Mesendoderm (in vitro differentiated cells): ENCODE data around the gene PTPN6.

Experiments used
- DNase-seq: peaks from one replicate; pipeline ENCODE4 v3.0.0; 2013
- H2AK5ac ChIP-seq: 2 replicates; pipeline ENCODE4 v1.6.1; 2013; ENCODE audit warnings: low read length, inconsistent platforms
- H2BK120ac ChIP-seq: 2 replicates; pipeline ENCODE4 v1.6.1; 2013; ENCODE audit warnings: low read depth, mild to moderate bottlenecking, low read length, moderate library complexity, mixed read lengths
- H2BK15ac ChIP-seq: replicated peaks from 2 replicates; pipeline ENCODE4 v1.6.1; 2013; ENCODE audit warnings: low read depth, mild to moderate bottlenecking, moderate library complexity
- H2BK5ac ChIP-seq: 2 replicates; pipeline ENCODE4 v1.6.1; 2013; ENCODE audit warnings: low read length, inconsistent platforms
- H3K18ac ChIP-seq: 2 replicates; pipeline ENCODE4 v1.6.1; 2013; ENCODE audit warnings: mild to moderate bottlenecking, low read length, mixed read lengths
- H3K23ac ChIP-seq: one replicate; pipeline ENCODE4 v1.6.1; 2013; ENCODE audit warnings: low read length
- H3K27ac ChIP-seq: 2 replicates; pipeline ENCODE4 v1.5.1; 2013; ENCODE audit warnings: low read depth, mild to moderate bottlenecking, inconsistent platforms, low read length, moderate library complexity
- H3K27me3 ChIP-seq: 2 replicates; pipeline ENCODE4 v1.6.1; 2013; ENCODE audit warnings: low read length, control low read depth, mild to moderate bottlenecking, inconsistent platforms; ENCODE audit not compliant: insufficient read depth, poor library complexity
- H3K36me3 ChIP-seq: 2 replicates; pipeline ENCODE4 v1.6.1; 2013; ENCODE audit warnings: low read length, inconsistent platforms; ENCODE audit not compliant: control insufficient read depth, insufficient read depth
- H3K4ac ChIP-seq: one replicate; pipeline ENCODE4 v1.6.1; 2013; ENCODE audit warnings: low read depth, mild to moderate bottlenecking, low read length, moderate library complexity
- H3K4me1 ChIP-seq: 2 replicates; pipeline ENCODE4 v1.6.1; 2013; ENCODE audit warnings: low read depth, low read length, inconsistent platforms; ENCODE audit not compliant: control insufficient read depth
- H3K4me2 ChIP-seq: 2 replicates; pipeline ENCODE4 v1.6.1; 2013; ENCODE audit warnings: low read length
- H3K4me3 ChIP-seq: 2 replicates; pipeline ENCODE4 v1.5.1; 2013; ENCODE audit warnings: mild to moderate bottlenecking, low read length
- H3K56ac ChIP-seq: one replicate; pipeline ENCODE4 v1.6.1; 2013; ENCODE audit warnings: low read length
- H3K79me1 ChIP-seq: 2 replicates; pipeline ENCODE4 v1.6.1; 2013; ENCODE audit warnings: low read length, inconsistent platforms
- H3K79me2 ChIP-seq: 2 replicates; pipeline ENCODE4 v1.6.1; 2013; ENCODE audit warnings: mild to moderate bottlenecking, low read length; ENCODE audit not compliant: control insufficient read depth, insufficient read depth
- H3K9ac ChIP-seq: 2 replicates; pipeline ENCODE4 v1.6.1; 2013; ENCODE audit warnings: low read length, inconsistent platforms
- H4K5ac ChIP-seq: one replicate; pipeline ENCODE4 v1.6.1; 2013; ENCODE audit warnings: low read length
- H4K8ac ChIP-seq: one replicate; pipeline ENCODE4 v1.6.1; 2013; ENCODE audit warnings: low read depth, mild to moderate bottlenecking, control low read depth, low read length, moderate library complexity
- WGBS: extraction: QIAGEN DNeasy Blood & Tissue Kit; methylation state at CpG from one replicate; pipeline ENCODE4 v1.1.7; 2013; ENCODE audit warnings: low lambda C conversion rate, missing lambda C conversion rate; ENCODE audit not compliant: insufficient coverage; ENCODE audit errors: extremely low coverage; 5-methylcytosine and 5-hydroxymethylcytosine counted together

The PTPN6 gene

DNA sequence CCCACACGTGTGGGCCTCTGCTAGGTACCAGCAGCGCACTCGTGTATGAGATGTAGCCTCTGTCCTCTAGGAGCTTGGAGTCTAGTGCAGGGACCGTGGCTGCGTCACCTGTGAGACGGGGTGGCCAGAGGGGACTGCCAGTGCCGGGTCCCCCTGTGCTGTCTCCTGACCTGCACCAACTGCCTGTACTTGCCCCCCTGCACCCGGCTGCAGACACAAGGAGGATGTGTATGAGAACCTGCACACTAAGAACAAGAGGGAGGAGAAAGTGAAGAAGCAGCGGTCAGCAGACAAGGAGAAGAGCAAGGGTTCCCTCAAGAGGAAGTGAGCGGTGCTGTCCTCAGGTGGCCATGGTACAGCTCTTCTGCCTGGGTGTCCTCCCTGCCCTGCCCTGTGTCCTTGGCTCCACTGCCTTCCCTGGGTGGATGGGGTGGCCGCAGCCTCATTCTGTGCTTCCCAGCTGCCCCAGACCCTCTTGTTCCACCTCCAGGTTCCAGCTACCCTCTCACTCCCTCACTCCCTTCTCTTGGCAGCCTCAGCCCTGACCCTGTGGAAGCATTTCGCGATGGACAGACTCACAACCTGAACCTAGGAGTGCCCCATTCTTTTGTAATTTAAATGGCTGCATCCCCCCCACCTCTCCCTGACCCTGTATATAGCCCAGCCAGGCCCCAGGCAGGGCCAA lies 9.6 kb downstream of the PTPN6 start:
- H3K18ac ChIP-seq, result no peak overlapping the region
- H3K36me3 ChIP-seq, result no peaks in the 10 kb centered on the region
- no CpG with 5 or more reads among the region's 13 CpGs for WGBS
- no peak overlapping the region for H2AK5ac ChIP-seq
- no peak overlapping the region for H3K27ac ChIP-seq
- H4K5ac ChIP-seq, result no peak overlapping the region
- no peak overlapping the region for H3K23ac ChIP-seq
- no peak overlapping the region for H3K4me2 ChIP-seq
- H3K79me2 ChIP-seq, result peaks cover 15% of the 10 kb centered on the region
- peaks cover 10% of the 10 kb centered on the region for H3K4me1 ChIP-seq
- peaks cover 2% of the 10 kb centered on the region for H3K79me1 ChIP-seq
- H3K4me3 ChIP-seq, result no peak overlapping the region
- H3K4ac ChIP-seq, result peak overlapping the region; percentile 77
- no peak overlapping the region for H4K8ac ChIP-seq
- H3K27me3 ChIP-seq, result no peaks in the 10 kb centered on the region
- DNase-seq, result peak; percentile 63
- no peak overlapping the region for H2BK120ac ChIP-seq
- peak overlapping the region; percentile 97 for H3K9ac ChIP-seq
- peak overlapping the region; percentile 97 for H3K56ac ChIP-seq
- no peak overlapping the region for H2BK15ac ChIP-seq
- no peak overlapping the region for H2BK5ac ChIP-seq

- peak overlapping the region; percentile 93 for H3K27ac ChIP-seq
- H3K18ac ChIP-seq, result peak overlapping the region; percentile 51
- peaks cover 2% of the 10 kb centered on the region for H3K36me3 ChIP-seq
- H3K4ac ChIP-seq, result peak overlapping the region; percentile 77
- H3K79me1 ChIP-seq, result peaks cover 2% of the 10 kb centered on the region
- H3K9ac ChIP-seq, result peak overlapping the region; percentile 97
- WGBS, result no CpG with 5 or more reads among the region's 24 CpGs
- peaks cover 10% of the 10 kb centered on the region for H3K4me1 ChIP-seq
- peak overlapping the region; percentile 77 for H2BK5ac ChIP-seq
- H2BK120ac ChIP-seq, result no peak overlapping the region
- no peak overlapping the region for H2BK15ac ChIP-seq
- no peak overlapping the region for H3K23ac ChIP-seq
- peak overlapping the region; percentile 60 for H2AK5ac ChIP-seq
- peak overlapping the region; percentile 63 for H3K4me2 ChIP-seq
- H3K4me3 ChIP-seq, result no peak overlapping the region
- peak overlapping the region; percentile 33 for H4K5ac ChIP-seq
- peaks cover 15% of the 10 kb centered on the region for H3K79me2 ChIP-seq
- peak overlapping the region; percentile 97 for H3K56ac ChIP-seq
- no peak for DNase-seq
- H4K8ac ChIP-seq, result no peak overlapping the region
- no peaks in the 10 kb centered on the region for H3K27me3 ChIP-seq
Measured at GRCh38 chr12:6961278-6961694, 10.1 kb downstream of the PTPN6 start.

DNA sequence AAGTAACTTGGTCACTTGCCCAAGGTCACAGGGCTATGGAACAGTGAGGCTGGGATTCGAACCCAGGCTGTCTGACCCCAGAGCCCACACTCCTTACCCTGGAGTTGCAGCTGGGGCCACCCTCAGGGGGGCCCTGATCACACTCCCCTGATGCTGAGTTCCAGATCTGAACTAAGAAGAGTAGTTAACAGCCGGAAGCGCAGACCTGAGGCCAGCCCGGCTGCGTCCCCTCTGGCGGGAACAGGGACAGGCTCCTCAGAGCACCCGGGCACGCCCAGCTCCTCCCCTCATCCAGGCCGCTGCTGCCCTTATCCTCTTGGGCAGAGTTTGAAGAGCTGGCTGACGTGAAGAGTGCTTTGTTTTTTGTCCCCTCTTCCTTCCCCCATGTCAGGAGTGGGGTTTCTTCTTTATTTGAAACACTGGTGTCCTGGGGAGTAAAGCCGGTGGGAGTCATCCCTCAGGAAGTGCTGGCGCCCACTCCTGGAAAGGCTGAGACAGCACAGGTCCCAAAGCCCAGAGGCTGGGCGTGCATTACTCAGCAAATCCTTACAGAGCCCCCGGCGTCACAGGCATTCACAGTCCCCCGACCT lies 10.6 kb downstream of the PTPN6 start:
- WGBS, result no CpG with 5 or more reads among the region's 16 CpGs
- no peak overlapping the region for H3K4me3 ChIP-seq

DNA sequence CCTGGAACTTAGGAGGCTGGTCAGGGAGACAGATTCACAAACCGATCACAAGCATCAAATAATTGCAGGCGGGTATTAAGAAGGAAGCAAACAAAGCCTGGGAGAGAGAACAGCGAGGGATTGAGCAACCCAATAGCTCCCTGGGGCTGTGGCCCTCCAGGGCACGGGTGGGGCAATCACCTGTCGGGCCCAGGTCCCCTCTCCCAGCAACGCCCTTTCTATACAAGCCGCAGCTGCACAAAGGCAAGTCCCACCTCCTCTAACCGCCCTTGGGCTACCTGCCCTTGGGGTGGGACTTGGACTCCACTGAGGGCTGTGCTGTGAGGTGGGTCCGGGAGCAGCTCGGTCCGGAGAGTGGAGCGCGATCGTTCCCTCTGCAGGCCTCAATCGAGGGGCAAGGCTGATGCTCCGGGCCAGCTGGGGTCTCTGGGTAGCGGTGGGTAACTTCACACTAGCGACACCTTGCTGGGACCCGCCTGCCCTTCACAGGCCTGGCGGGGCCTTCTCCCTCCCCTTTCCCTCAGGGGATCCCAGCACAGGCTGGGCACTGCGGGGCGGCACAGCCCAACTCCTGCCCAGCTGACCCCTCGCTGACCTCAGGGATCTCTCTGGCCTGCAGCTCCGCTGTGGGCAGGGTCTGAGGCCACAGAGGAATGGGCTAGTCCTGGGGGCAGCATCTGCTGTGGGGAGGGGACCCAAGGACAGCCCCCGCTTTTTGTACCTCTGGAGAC lies 11.3 kb downstream of the PTPN6 start:
- H4K8ac ChIP-seq, result peak overlapping the region; percentile 6

More for the DNA sequence above, 10.6 kb downstream of the PTPN6 start:
- Histone ChIP-seq H2AK5ac (peak overlapping the region; percentile 60), H4K8ac (no peak overlapping the region), H3K27me3 (no peaks in the 10 kb centered on the region), H3K27ac (peak overlapping the region; percentile 93), H4K5ac (peak overlapping the region; percentile 33), H3K36me3 (peaks cover 4% of the 10 kb centered on the region), H3K23ac (peak overlapping the region; percentile 39), H3K56ac (peak overlapping the region; percentile 97), H2BK120ac (no peak overlapping the region), H2BK15ac (no peak overlapping the region), H3K4me1 (peaks cover 10% of the 10 kb centered on the region), H2BK5ac (peak overlapping the region; percentile 78), H3K79me1 (peaks cover 2% of the 10 kb centered on the region), H3K4me2 (peak overlapping the region; percentile 63), H3K18ac (peak overlapping the region; percentile 52), H3K4ac (peak overlapping the region; percentile 77), H3K79me2 (peaks cover 15% of the 10 kb centered on the region), H3K9ac (peak overlapping the region; percentile 97)
- DNase-seq, result peak; percentile 97

DNA sequence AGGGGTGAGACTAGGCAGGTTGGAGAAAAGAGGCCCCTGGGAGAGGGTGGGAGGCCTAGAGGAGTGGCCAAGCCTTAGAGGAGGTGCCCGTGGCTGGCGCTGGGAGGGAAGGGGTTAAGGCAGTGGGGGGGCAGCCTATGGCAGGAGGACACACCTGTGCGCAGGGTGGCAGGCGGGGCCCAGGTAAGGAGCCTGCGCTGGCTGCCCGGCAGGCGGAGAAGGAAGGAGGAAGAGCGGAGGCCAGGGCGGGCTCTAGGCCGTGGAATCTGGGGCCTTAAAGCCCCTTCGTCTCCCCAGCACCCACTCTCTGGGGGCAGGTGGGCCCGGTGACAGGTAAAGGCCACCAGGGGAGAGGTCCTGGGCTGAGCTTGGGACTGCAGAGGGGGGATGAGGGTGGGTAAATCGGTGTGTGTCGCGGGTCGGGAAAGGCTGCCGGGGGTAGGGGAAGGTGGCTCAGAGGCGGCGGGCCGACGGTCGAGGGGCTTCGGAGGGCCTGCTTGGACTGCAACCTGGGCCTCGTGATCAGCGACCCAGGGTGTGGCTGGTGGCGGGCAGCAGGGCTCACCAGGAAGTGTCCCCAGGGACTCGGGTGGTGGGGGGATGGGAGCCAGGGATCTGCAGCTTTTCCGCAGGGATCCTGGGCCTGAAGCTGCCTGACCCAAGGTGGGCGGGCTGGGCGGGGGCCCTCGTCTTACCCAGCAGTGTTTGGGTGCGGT lies 12.0 kb downstream of the PTPN6 start:
- no peak overlapping the region for H4K5ac ChIP-seq
- H3K4me3 ChIP-seq, result peak overlapping the region; percentile 84
- H3K23ac ChIP-seq, result peak overlapping the region; percentile 99
- no peak overlapping the region for H2BK120ac ChIP-seq
- peaks cover 11% of the 10 kb centered on the region for H3K36me3 ChIP-seq
- DNase-seq, result peak; percentile 86
- H3K18ac ChIP-seq, result peak overlapping the region; percentile 52
- H3K56ac ChIP-seq, result peak overlapping the region; percentile 97
- H3K4me1 ChIP-seq, result peaks cover 10% of the 10 kb centered on the region
- H2BK15ac ChIP-seq, result no peak overlapping the region
- H3K9ac ChIP-seq, result peak overlapping the region; percentile 97
- H3K27me3 ChIP-seq, result no peaks in the 10 kb centered on the region
- no peak overlapping the region for H4K8ac ChIP-seq
- peak overlapping the region; percentile 76 for H3K4ac ChIP-seq
- H3K79me1 ChIP-seq, result peaks cover 8% of the 10 kb centered on the region
- H2AK5ac ChIP-seq, result no peak overlapping the region
- H3K27ac ChIP-seq, result peak overlapping the region; percentile 93
- no CpG with 5 or more reads among the region's 32 CpGs for WGBS
- peaks cover 19% of the 10 kb centered on the region for H3K79me2 ChIP-seq
- H2BK5ac ChIP-seq, result peak overlapping the region; percentile 83
- peak overlapping the region; percentile 56 for H3K4me2 ChIP-seq

More for the DNA sequence above, 11.3 kb downstream of the PTPN6 start:
- DNase-seq, result peak; percentile 64
- H3K18ac ChIP-seq, result peak overlapping the region; percentile 52
- H3K4me3 ChIP-seq, result peak overlapping the region; percentile 3
- H3K79me1 ChIP-seq, result peaks cover 5% of the 10 kb centered on the region
- H2BK5ac ChIP-seq, result peak overlapping the region; percentile 59
- H4K5ac ChIP-seq, result no peak overlapping the region
- peak overlapping the region; percentile 93 for H3K27ac ChIP-seq
- WGBS, result no CpG with 5 or more reads among the region's 25 CpGs
- H3K23ac ChIP-seq, result peak overlapping the region; percentile 90
- H3K4ac ChIP-seq, result peak overlapping the region; percentile 76
- peaks cover 16% of the 10 kb centered on the region for H3K79me2 ChIP-seq
- no peaks in the 10 kb centered on the region for H3K27me3 ChIP-seq
- H2BK15ac ChIP-seq, result no peak overlapping the region
- H3K4me2 ChIP-seq, result peak overlapping the region; percentile 63
- peak overlapping the region; percentile 1 for H2BK120ac ChIP-seq
- peak overlapping the region; percentile 97 for H3K56ac ChIP-seq
- H2AK5ac ChIP-seq, result peak overlapping the region; percentile 67
- H3K36me3 ChIP-seq, result peaks cover 8% of the 10 kb centered on the region
- peaks cover 10% of the 10 kb centered on the region for H3K4me1 ChIP-seq
- H3K9ac ChIP-seq, result peak overlapping the region; percentile 97
